IMR-90 (cell line): ENCODE data around the gene SELENOV. TPM values are rescaled to one million over a fixed set of nuclear protein-coding genes. Genes with fewer than 3 reads are reported as not detected.
A peak's percentile ranks its signal among the peaks of the same experiment; 100 is the strongest.

Experiments used
- ATAC-seq: fragments of 200-7000 bp; cut with Tn5 transposase; 2 replicates; pipeline ENCODE4 v1.9.1; 2020; ENCODE audit warnings: low read depth, mild to moderate bottlenecking, moderate library complexity
- BruUV-seq: library from RNA; stranded (reverse); fragments of 400-500 nt; replicated peaks from 2 replicates; lab custom pipeline; 2021; lab: Mats Ljungman, UMichigan
- CTCF ChIA-PET: fragments of 300-600 bp; formaldehyde crosslinking; extraction: SDS; loops from one replicate; lab custom pipeline; 2021; ENCODE audit warnings: antibody characterized with exemption; lab: Yijun Ruan, JAX
- POLR2A ChIA-PET: fragments of 300-600 bp; sonication (Branson Sonifier 250); formaldehyde crosslinking; loops from one replicate; lab custom pipeline; 2022; ENCODE audit warnings: antibody characterized with exemption; ENCODE audit not compliant: unreplicated experiment; lab: Charles Lee
- DNase-seq: peaks from one replicate; pipeline ENCODE4 v3.0.0; 2013
- H2AFZ ChIP-seq: replicated peaks from 2 replicates; pipeline ENCODE3; 2013; ENCODE audit warnings: low read length, mild to moderate bottlenecking; ENCODE audit not compliant: poor library complexity
- H2AK5ac ChIP-seq: 2 replicates; pipeline ENCODE4 v1.6.1; 2013; ENCODE audit warnings: low read depth, low read length, inconsistent platforms
- H2AK9ac ChIP-seq: replicated peaks from 2 replicates; pipeline ENCODE3; 2013; ENCODE audit warnings: mild to moderate bottlenecking, low read depth, low read length, moderate library complexity; ENCODE audit not compliant: poor library complexity
- H2BK120ac ChIP-seq: 2 replicates; pipeline ENCODE4 v1.6.1; 2013; ENCODE audit warnings: low read depth, low read length, inconsistent platforms
- H2BK15ac ChIP-seq: 3 replicates; pipeline ENCODE4 v1.6.1; 2013; ENCODE audit warnings: low read depth, low read length, inconsistent platforms
- H2BK20ac ChIP-seq: 2 replicates; pipeline ENCODE4 v1.6.1; 2013; ENCODE audit warnings: low read depth, mild to moderate bottlenecking, inconsistent platforms, low read length, moderate library complexity
- H2BK5ac ChIP-seq: 2 replicates; pipeline ENCODE4 v1.6.1; 2013; ENCODE audit warnings: mild to moderate bottlenecking, low read depth, low read length, inconsistent platforms; ENCODE audit not compliant: poor library complexity, severe bottlenecking
- H3K14ac ChIP-seq: replicated peaks from 2 replicates; pipeline ENCODE4 v1.6.1; 2013; ENCODE audit warnings: low read depth, low read length, inconsistent platforms
- H3K18ac ChIP-seq: 2 replicates; pipeline ENCODE4 v1.6.1; 2013; ENCODE audit warnings: low read depth, low read length, control low read depth
- H3K23ac ChIP-seq: 2 replicates; pipeline ENCODE4 v1.6.1; 2013; ENCODE audit warnings: low read depth, low read length, inconsistent platforms
- H3K27ac ChIP-seq: 2 replicates; pipeline ENCODE4 v1.5.1; 2013; ENCODE audit warnings: mild to moderate bottlenecking, control low read depth, low read length; ENCODE audit not compliant: insufficient read depth
- H3K27me3 ChIP-seq: 2 replicates; pipeline ENCODE4 v1.6.1; 2013; ENCODE audit warnings: low read length; ENCODE audit not compliant: control insufficient read depth, insufficient read depth
- H3K36me3 ChIP-seq: 2 replicates; pipeline ENCODE4 v1.6.1; 2013; ENCODE audit warnings: low read length, mixed read lengths; ENCODE audit not compliant: control insufficient read depth, insufficient read depth
- H3K4ac ChIP-seq: 2 replicates; pipeline ENCODE4 v1.6.1; 2013; ENCODE audit warnings: low read depth, low read length, inconsistent platforms
- H3K4me1 ChIP-seq: 2 replicates; pipeline ENCODE4 v1.6.1; 2013; ENCODE audit warnings: low read length, mixed read lengths; ENCODE audit not compliant: control insufficient read depth, insufficient read depth
- H3K4me2 ChIP-seq: 2 replicates; pipeline ENCODE4 v1.6.1; 2013; ENCODE audit warnings: low read depth, mild to moderate bottlenecking, control low read depth, low read length, moderate library complexity
- H3K4me3 ChIP-seq: 2 replicates; pipeline ENCODE4 v1.5.1; 2013; ENCODE audit warnings: low read depth, mild to moderate bottlenecking, control low read depth, low read length, moderate library complexity; ENCODE audit not compliant: insufficient read depth
- H3K56ac ChIP-seq: 2 replicates; pipeline ENCODE4 v1.6.1; 2013; ENCODE audit warnings: low read length, inconsistent platforms; ENCODE audit not compliant: insufficient read depth; ENCODE audit errors: extremely low read depth
- H3K79me1 ChIP-seq, 2 experiments: 2 replicates each; pipeline ENCODE4 v1.6.1; 2013; ENCODE audit warnings: low read length in 2 of 2, inconsistent platforms in 1 of 2, low read depth in 1 of 2
- H3K9ac ChIP-seq: 2 replicates; pipeline ENCODE4 v1.6.1; 2013; ENCODE audit warnings: low read depth, low read length, control low read depth
- H3K9me1 ChIP-seq: 2 replicates; pipeline ENCODE4 v1.6.1; 2013; ENCODE audit warnings: low read length, inconsistent platforms; ENCODE audit not compliant: insufficient read depth
- H3K9me3 ChIP-seq: 2 replicates; pipeline ENCODE4 v1.6.1; 2013; ENCODE audit warnings: low read length; ENCODE audit not compliant: control insufficient read depth, insufficient read depth
- H4K20me1 ChIP-seq: 2 replicates; pipeline ENCODE4 v1.6.1; 2013; ENCODE audit warnings: low read length, inconsistent platforms; ENCODE audit not compliant: insufficient read depth
- H4K5ac ChIP-seq: 2 replicates; pipeline ENCODE4 v1.6.1; 2013; ENCODE audit warnings: mild to moderate bottlenecking, low read depth, low read length, control low read depth
- H4K8ac ChIP-seq, 2 experiments: 2 replicates each; pipeline ENCODE4 v1.6.1; 2013; ENCODE audit warnings: low read depth in 2 of 2, low read length in 2 of 2, control low read depth in 1 of 2, inconsistent platforms in 1 of 2
- H4K91ac ChIP-seq: 2 replicates; pipeline ENCODE4 v1.6.1; 2013; ENCODE audit warnings: low read depth, low read length, inconsistent platforms; ENCODE audit not compliant: insufficient read depth
- BHLHE40 ChIP-seq: fragments of 150-350 bp; IDR thresholded peaks from 2 replicates; pipeline ENCODE4 v1.6.1; 2016; ENCODE audit warnings: mild to moderate bottlenecking, low read depth, low read length
- CEBPB ChIP-seq: IDR thresholded peaks from 2 replicates; pipeline ENCODE4 v1.6.1; 2012; ENCODE audit warnings: low read depth, low read length, improper control_type of control experiment
- CHD1 ChIP-seq: IDR thresholded peaks from 2 replicates; pipeline ENCODE4 v1.6.1; 2012; ENCODE audit warnings: low read depth, low read length, improper control_type of control experiment
- FOS ChIP-seq: fragments of 150-350 bp; IDR thresholded peaks from 2 replicates; pipeline ENCODE4 v1.6.1; 2016; ENCODE audit warnings: low read depth, low read length
- MAFK ChIP-seq: IDR thresholded peaks from 2 replicates; pipeline ENCODE4 v1.6.1; 2012; ENCODE audit warnings: low read depth, low read length, improper control_type of control experiment
- MAZ ChIP-seq: IDR thresholded peaks from 2 replicates; pipeline ENCODE4 v1.6.1; 2012; ENCODE audit warnings: low read depth, mild to moderate bottlenecking, low read length, improper control_type of control experiment, moderate library complexity, borderline replicate concordance
- NFE2L2 ChIP-seq: fragments of 150-350 bp; IDR thresholded peaks from 2 replicates; pipeline ENCODE4 v1.6.1; 2016; ENCODE audit warnings: low read depth, mild to moderate bottlenecking, low read length
- POLR2A ChIP-seq: IDR thresholded peaks from 2 replicates; pipeline ENCODE4 v1.6.1; 2012; ENCODE audit warnings: mild to moderate bottlenecking, low read depth, low read length
- RAD21 ChIP-seq: IDR thresholded peaks from 2 replicates; pipeline ENCODE4 v1.6.1; 2012; ENCODE audit warnings: low read length, improper control_type of control experiment
- RCOR1 ChIP-seq: IDR thresholded peaks from 2 replicates; pipeline ENCODE4 v1.6.1; 2012; ENCODE audit warnings: mild to moderate bottlenecking, low read length, improper control_type of control experiment; ENCODE audit not compliant: insufficient replicate concordance
- RFX5 ChIP-seq: IDR thresholded peaks from 2 replicates; pipeline ENCODE4 v1.8.0; 2012; ENCODE audit warnings: low read depth, mild to moderate bottlenecking, low read length, moderate library complexity
- SMC3 ChIP-seq: fragments of 150-350 bp; IDR thresholded peaks from 2 replicates; pipeline ENCODE4 v1.6.1; 2016; ENCODE audit warnings: low read depth, mild to moderate bottlenecking, antibody characterized with exemption, low read length, moderate library complexity
- USF2 ChIP-seq: fragments of 150-350 bp; IDR thresholded peaks from 2 replicates; pipeline ENCODE4 v1.6.1; 2017; ENCODE audit warnings: mild to moderate bottlenecking, antibody characterized with exemption, low read length, low read depth
- WGBS, 2 experiments: methylation state at CpG; one replicate each; pipeline versions ENCODE4 v1.1.5 to v1.1.7; 2013; ENCODE audit warnings: missing lambda C conversion rate in 2 of 2; ENCODE audit not compliant: insufficient read length in 1 of 2; ENCODE audit errors: extremely low coverage in 2 of 2; 5-methylcytosine and 5-hydroxymethylcytosine counted together
- dilution Hi-C: fragments of 300-500 bp; cut with HindIII; formaldehyde crosslinking; loops from one replicate; pipeline ENCODE4 v1.14.3; 2018; ENCODE audit warnings: low sequenced_read_pairs; ENCODE audit not compliant: unreplicated experiment
- in situ Hi-C: fragments of 300-500 bp; cut with MboI; formaldehyde crosslinking; loops from 3 replicates; pipeline ENCODE4 v1.14.3; 2019; ENCODE audit warnings: low sequenced_read_pairs, inconsistent platforms, mixed read lengths
- intact Hi-C: fragments of 100-400 bp; cut with micrococcal nuclease; formaldehyde crosslinking; loops from 2 replicates; pipeline ENCODE4 v1.10.0; 2022
- polyA plus RNA-seq, 3 experiments: library from polyadenylated mRNA; depleted of rRNA; stranded (reverse); fragments of >200 nt; gene quantifications; 2 replicates each; pipeline ENCODE4 v1.2.3, GENCODE V29; 2012; ENCODE audit warnings: low replicate concordance in 1 of 3
- total RNA-seq: library from RNA; depleted of rRNA; stranded (reverse); fragments of >200 nt; gene quantifications from 2 replicates; pipeline ENCODE4 v1.2.3, GENCODE V29; 2012
- TF ChIP-seq, protein P1 (sequence below): fragments of 150-350 bp; IDR thresholded peaks from 2 replicates; pipeline ENCODE4 v1.6.1; 2016; ENCODE audit warnings: low read depth, mild to moderate bottlenecking, low read length, moderate library complexity, borderline replicate concordance

Gene SELENOV
- total and polyA plus RNA-seq, 2 of the 4 experiments (the other 2 are of a cell fraction): not detected

GRCh38 chr19:39540333-39540673, 25.4 kb downstream of the SELENOV start:
- intact Hi-C loops: loop anchor here (5.0 kb wide), 1 partner anchor 282 kb away; no protein-coding TSS in a partner anchor

More at GRCh38 chr19:39540333-39540673, 25.4 kb downstream of the SELENOV start:
- Histone ChIP-seq H3K4me1 (no peaks in the 10 kb centered on the region), H2BK5ac (no peak overlapping the region), H3K4ac (no peak overlapping the region), H3K27me3 (no peaks in the 10 kb centered on the region), H3K79me1 (peaks cover 0 to 25% of the 10 kb centered on the region in 2 experiments; a peak in 3 of 4 replicates), H2BK20ac (no peak overlapping the region), H2BK15ac (no peak overlapping the region), H3K9me3 (no peaks in the 10 kb centered on the region), H3K4me2 (peak overlapping the region; percentile 28; the same call in 1 of the 2 replicates), H4K8ac (no peak overlapping the region), H2AK9ac (peak overlapping the region; percentile 78), H3K9me1 (no peaks in the 10 kb centered on the region), H3K56ac (no peak overlapping the region), H3K9ac (no peak overlapping the region), H2AK5ac (no peak overlapping the region), H4K91ac (no peak overlapping the region), H3K4me3 (no peak overlapping the region), H3K18ac (no peak overlapping the region), H3K27ac (no peak overlapping the region), H3K14ac (no peak overlapping the region), H3K23ac (no peak overlapping the region), H3K36me3 (no peaks in the 10 kb centered on the region), H2BK120ac (no peak overlapping the region), H4K5ac (no peak overlapping the region), H4K20me1 (peaks cover 3% of the 10 kb centered on the region; the same call in 1 of the 2 replicates), H2AFZ (peak overlapping the region; percentile 100)
- in situ Hi-C loops (loop anchor here (10.0 kb wide), 1 partner anchor 304 kb away; the partner anchor contains the start of gene FBL), dilution Hi-C loops (no loop called here)
- no peak for TF ChIP-seq CHD1
- TF ChIP-seq RCOR1: no peak
- TF ChIP-seq RFX5: no peak
- TF ChIP-seq SMC3: no peak
- TF ChIP-seq, protein P1, sequence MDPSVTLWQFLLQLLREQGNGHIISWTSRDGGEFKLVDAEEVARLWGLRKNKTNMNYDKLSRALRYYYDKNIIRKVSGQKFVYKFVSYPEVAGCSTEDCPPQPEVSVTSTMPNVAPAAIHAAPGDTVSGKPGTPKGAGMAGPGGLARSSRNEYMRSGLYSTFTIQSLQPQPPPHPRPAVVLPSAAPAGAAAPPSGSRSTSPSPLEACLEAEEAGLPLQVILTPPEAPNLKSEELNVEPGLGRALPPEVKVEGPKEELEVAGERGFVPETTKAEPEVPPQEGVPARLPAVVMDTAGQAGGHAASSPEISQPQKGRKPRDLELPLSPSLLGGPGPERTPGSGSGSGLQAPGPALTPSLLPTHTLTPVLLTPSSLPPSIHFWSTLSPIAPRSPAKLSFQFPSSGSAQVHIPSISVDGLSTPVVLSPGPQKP: no peak
- no peak for TF ChIP-seq BHLHE40
- TF ChIP-seq RAD21: no peak
- TF ChIP-seq POLR2A: no peak
- no peak for TF ChIP-seq MAFK
- no peak for TF ChIP-seq FOS
- no peak for TF ChIP-seq MAZ
- no peak for TF ChIP-seq CEBPB
- TF ChIP-seq NFE2L2: no peak
- no peak for TF ChIP-seq USF2
- ChIA-PET CTCF (interaction anchor here (0.9 to 1.8 kb wide), 2 partner anchors 100 to 162 kb away, joined by 6 to 8 read pairs; no protein-coding TSS in a partner anchor), POLR2A (no interaction called here)
- no peak for ATAC-seq
- no CpG with 5 or more reads among the region's 10 CpGs for WGBS, 2 experiments
- BruUV-seq: no TSS peak
- no peak for DNase-seq
